GM21447 (cell line): ENCODE results near the gene SHISA4.
"Not testable (repeated sequence)": the region's sequence is repeated elsewhere in the genome, so short reads cannot be mapped to it uniquely, and the experiment has no call there.

Experiments used
- ATAC-seq: cut with Tn5 transposase; IDR thresholded peaks from one replicate; pipeline ENCODE4 v1.9.1; 2021; ENCODE audit not compliant: unreplicated experiment

The SHISA4 gene

GRCh38 chr1:201925981-201926645 is 37.4 kb downstream of the SHISA4 start:
- no peak for ATAC-seq

GRCh38 chr1:201928266-201928665 is 39.6 kb downstream of the SHISA4 start:
- no peak for ATAC-seq

GRCh38 chr1:201930137-201930536 is 41.4 kb downstream of the SHISA4 start:
- ATAC-seq: no peak

GRCh38 chr1:201930803-201931202 is 42.1 kb downstream of the SHISA4 start:
- no peak for ATAC-seq

GRCh38 chr1:201933840-201934430 is 45.2 kb downstream of the SHISA4 start:
- ATAC-seq: no peak

GRCh38 chr1:201937624-201938213 is 49.0 kb downstream of the SHISA4 start:
- no peak for ATAC-seq

- no peak for ATAC-seq
Observed at GRCh38 chr1:201938440-201939035, 49.8 kb downstream of the SHISA4 start.

GRCh38 chr1:201939148-201939547 is 50.5 kb downstream of the SHISA4 start:
- ATAC-seq: no peak

GRCh38 chr1:201939574-201939973 is 50.9 kb downstream of the SHISA4 start:
- no peak for ATAC-seq

- not testable (repeated sequence) for ATAC-seq
Observed at GRCh38 chr1:201940316-201940715, 51.6 kb downstream of the SHISA4 start.

GRCh38 chr1:201941420-201942128 is 52.9 kb downstream of the SHISA4 start:
- ATAC-seq: no peak

- ATAC-seq: no peak
Observed at GRCh38 chr1:201942129-201942495, 53.4 kb downstream of the SHISA4 start.
